ENCODE data around the gene SMARCE1. TPM values are rescaled to one million over a fixed set of nuclear protein-coding genes. Genes with fewer than 3 reads are reported as not detected.

SMARCE1 gene
- total RNA-seq, 1 donor, result 119 TPM

DNA sequence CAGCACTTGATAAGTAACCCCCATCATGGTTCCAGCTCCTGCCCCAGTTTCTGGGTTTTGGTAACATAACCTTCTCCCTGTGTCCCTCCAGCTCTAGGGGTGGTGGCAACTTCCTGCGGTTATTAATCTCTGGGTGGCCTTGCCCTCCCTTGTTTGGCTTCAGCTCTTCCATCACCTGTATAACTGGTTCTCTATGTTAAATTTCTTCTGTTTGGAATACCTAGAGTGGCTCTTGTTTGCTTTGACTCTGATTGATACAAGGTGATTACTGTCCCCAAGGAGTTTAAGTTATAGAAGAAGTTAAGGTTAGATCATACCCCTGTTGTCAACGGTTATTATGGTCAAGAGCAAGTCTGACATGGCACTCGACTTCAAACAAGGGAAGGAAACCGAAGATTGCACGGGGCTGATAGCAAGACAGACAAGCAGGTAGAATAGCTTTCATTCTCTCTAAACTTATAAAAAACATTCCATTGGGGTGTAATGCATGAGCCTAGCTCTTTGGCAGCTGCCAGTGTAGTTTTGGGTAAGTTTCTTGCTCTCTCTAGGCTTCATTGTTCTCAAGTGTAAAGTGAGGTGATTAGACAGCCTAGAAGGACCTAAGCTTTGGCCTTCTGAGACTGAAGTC lies 71.4 kb downstream of the SMARCE1 start:
- TF ChIP-seq, protein P1, sequence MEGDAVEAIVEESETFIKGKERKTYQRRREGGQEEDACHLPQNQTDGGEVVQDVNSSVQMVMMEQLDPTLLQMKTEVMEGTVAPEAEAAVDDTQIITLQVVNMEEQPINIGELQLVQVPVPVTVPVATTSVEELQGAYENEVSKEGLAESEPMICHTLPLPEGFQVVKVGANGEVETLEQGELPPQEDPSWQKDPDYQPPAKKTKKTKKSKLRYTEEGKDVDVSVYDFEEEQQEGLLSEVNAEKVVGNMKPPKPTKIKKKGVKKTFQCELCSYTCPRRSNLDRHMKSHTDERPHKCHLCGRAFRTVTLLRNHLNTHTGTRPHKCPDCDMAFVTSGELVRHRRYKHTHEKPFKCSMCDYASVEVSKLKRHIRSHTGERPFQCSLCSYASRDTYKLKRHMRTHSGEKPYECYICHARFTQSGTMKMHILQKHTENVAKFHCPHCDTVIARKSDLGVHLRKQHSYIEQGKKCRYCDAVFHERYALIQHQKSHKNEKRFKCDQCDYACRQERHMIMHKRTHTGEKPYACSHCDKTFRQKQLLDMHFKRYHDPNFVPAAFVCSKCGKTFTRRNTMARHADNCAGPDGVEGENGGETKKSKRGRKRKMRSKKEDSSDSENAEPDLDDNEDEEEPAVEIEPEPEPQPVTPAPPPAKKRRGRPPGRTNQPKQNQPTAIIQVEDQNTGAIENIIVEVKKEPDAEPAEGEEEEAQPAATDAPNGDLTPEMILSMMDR (IDR thresholded peaks at IDR 0.05; ENCODE audit: insufficient read depth, low read length), result no peak
- H3K4me3 ChIP-seq (ENCODE audit: low read depth, low read length), result no peak overlapping the region
- no peak for DNase-seq (ENCODE audit: low read depth)

Other genes with a start within 250 kb of the SMARCE1 start
- gene TOP2A, start 229.9 kb downstream of the SMARCE1 start, total RNA-seq (ENCODE audit: low replicate concordance), result 25.3 and 145 TPM in 2 replicates
- gene IGFBP4, start 204.4 kb downstream of the SMARCE1 start, total RNA-seq (ENCODE audit: low replicate concordance), result 314 and 706 TPM in 2 replicates
- not detected in 2 replicates for gene TNS4, start 146.2 kb downstream of the SMARCE1 start, total RNA-seq (ENCODE audit: low replicate concordance)
- gene CCR7, start 82.3 kb downstream of the SMARCE1 start, total RNA-seq (ENCODE audit: low replicate concordance), result not detected in 2 replicates
- not detected in 2 replicates for gene KRT222, start 17.4 kb upstream of the SMARCE1 start, total RNA-seq (ENCODE audit: low replicate concordance)
- not detected in 2 replicates for gene KRT24, start 55.9 kb upstream of the SMARCE1 start, total RNA-seq (ENCODE audit: low replicate concordance)
- not detected in 2 replicates for gene KRT25, start 107.5 kb upstream of the SMARCE1 start, total RNA-seq (ENCODE audit: low replicate concordance)
- not detected in 2 replicates for gene KRT26, start 124.4 kb upstream of the SMARCE1 start, total RNA-seq (ENCODE audit: low replicate concordance)
- not detected in 2 replicates for gene KRT27, start 134.7 kb upstream of the SMARCE1 start, total RNA-seq (ENCODE audit: low replicate concordance)
- not detected in 2 replicates for gene KRT28, start 152.1 kb upstream of the SMARCE1 start, total RNA-seq (ENCODE audit: low replicate concordance)
- 12.2 TPM in 1 of 2 replicates, not detected in the other for gene KRT10, start 174.8 kb upstream of the SMARCE1 start, total RNA-seq (ENCODE audit: low replicate concordance)
- not detected in 2 replicates for gene KRT12, start 219.4 kb upstream of the SMARCE1 start, total RNA-seq (ENCODE audit: low replicate concordance)
- not detected in 2 replicates for gene KRT20, start 237.4 kb upstream of the SMARCE1 start, total RNA-seq (ENCODE audit: low replicate concordance)

All from fibroblast of the aortic adventitia (primary cell).